CD4-positive, alpha-beta T cell (primary cell): ENCODE results near the gene KCNQ2. TPM values are rescaled to one million over a fixed set of nuclear protein-coding genes. Genes with fewer than 3 reads are reported as not detected.

Experiments
- ATAC-seq: fragments of 200-7000 bp; cut with Tn5 transposase; one replicate; pipeline ENCODE4 v1.10.0; 2022; ENCODE audit warnings: mild to moderate bottlenecking; ENCODE audit not compliant: poor library complexity
- CTCF ChIA-PET: fragments of 350-600 bp; sonication (Branson Sonifier 250); formaldehyde crosslinking; loops from one replicate; lab custom pipeline; 2021; ENCODE audit warnings: antibody characterized with exemption, inconsistent platforms; lab: Charles Lee
- POLR2A ChIA-PET: fragments of 350-600 bp; sonication (Branson Sonifier 250); formaldehyde crosslinking; loops from one replicate; lab custom pipeline; 2021; ENCODE audit warnings: antibody characterized with exemption, inconsistent platforms; lab: Charles Lee
- DNase-seq, 14 experiments: peaks; one replicate each; pipeline ENCODE4 v3.0.0-alpha.2; 2013 to 2020; ENCODE audit warnings: mixed read lengths in 2 of 14
- H3K27ac ChIP-seq, 2 donors: one replicate each; pipeline versions ENCODE4 v1.5.1 to v1.7.0; 2013; ENCODE audit warnings: low read length in 2 of 2, low read depth in 1 of 2, mild to moderate bottlenecking in 1 of 2
- H3K27me3 ChIP-seq, 2 experiments: 1 replicate in 1 of 2; 2 replicates in 1 of 2; pipeline versions ENCODE4 v1.6.1 to v1.7.0; 2013; ENCODE audit warnings: low read length in 2 of 2, control low read depth in 1 of 2, mild to moderate bottlenecking in 1 of 2, moderate library complexity in 1 of 2; ENCODE audit not compliant: insufficient read depth in 2 of 2, control insufficient read depth in 1 of 2
- H3K36me3 ChIP-seq: one replicate; pipeline ENCODE4 v1.6.1; 2013; ENCODE audit warnings: low read length, control low read depth; ENCODE audit not compliant: insufficient read depth
- H3K4me1 ChIP-seq: one replicate; pipeline ENCODE4 v1.6.1; 2013; ENCODE audit warnings: low read length, control low read depth; ENCODE audit not compliant: insufficient read depth
- H3K4me3 ChIP-seq: one replicate; pipeline ENCODE4 v1.5.1; 2013; ENCODE audit warnings: mild to moderate bottlenecking, low read length, moderate library complexity
- H3K9me3 ChIP-seq, 2 experiments: 1 replicate in 1 of 2; 2 replicates in 1 of 2; pipeline versions ENCODE4 v1.6.1 to v1.7.0; 2013; ENCODE audit warnings: low read length in 2 of 2, mild to moderate bottlenecking in 2 of 2, control low read depth in 1 of 2, moderate library complexity in 1 of 2; ENCODE audit not compliant: control insufficient read depth in 1 of 2, insufficient read depth in 1 of 2
- H3K27ac Mint-ChIP-seq: one replicate; pipeline ENCODE4 v1.8.0; 2020; ENCODE audit warnings: mixed read lengths
- H3K27me3 Mint-ChIP-seq: one replicate; pipeline ENCODE4 v1.8.0; 2021; ENCODE audit warnings: mixed read lengths
- H3K36me3 Mint-ChIP-seq: one replicate; pipeline ENCODE4 v1.8.0; 2021; ENCODE audit warnings: low read depth, mixed read lengths
- H3K4me1 Mint-ChIP-seq: one replicate; pipeline ENCODE4 v1.8.0; 2021; ENCODE audit warnings: low read depth, mixed read lengths
- H3K4me3 Mint-ChIP-seq: one replicate; pipeline ENCODE4 v1.8.0; 2020; ENCODE audit warnings: mild to moderate bottlenecking, mixed read lengths
- H3K9me3 Mint-ChIP-seq: one replicate; pipeline ENCODE4 v1.8.0; 2020; ENCODE audit warnings: mixed read lengths
- intact Hi-C, 2 experiments: fragments of 100-400 bp; cut with DNase I in 1 of 2; cut with micrococcal nuclease in 1 of 2; formaldehyde crosslinking; loops; one replicate each; pipeline versions ENCODE4 v1.15.1 to v1.9.0; 2023 to 2025; cut with DNase I, micrococcal nuclease
- total RNA-seq, 174 experiments: library from RNA in 2 of 174; stranded (reverse) in 2 of 174; gene quantifications; one replicate each; pipeline ENCODE4 v1.2.3 and lab custom pipeline; 2021 to 2026
- TF ChIP-seq, protein P1 (sequence below): fragments of 200-600 bp; IDR thresholded peaks from one replicate; pipeline ENCODE4 v1.8.0; 2022; ENCODE audit warnings: antibody characterized with exemption, mild to moderate bottlenecking

KCNQ2 gene
- total RNA-seq, 2 experiments from 2014 or later, result not detected

DNA sequence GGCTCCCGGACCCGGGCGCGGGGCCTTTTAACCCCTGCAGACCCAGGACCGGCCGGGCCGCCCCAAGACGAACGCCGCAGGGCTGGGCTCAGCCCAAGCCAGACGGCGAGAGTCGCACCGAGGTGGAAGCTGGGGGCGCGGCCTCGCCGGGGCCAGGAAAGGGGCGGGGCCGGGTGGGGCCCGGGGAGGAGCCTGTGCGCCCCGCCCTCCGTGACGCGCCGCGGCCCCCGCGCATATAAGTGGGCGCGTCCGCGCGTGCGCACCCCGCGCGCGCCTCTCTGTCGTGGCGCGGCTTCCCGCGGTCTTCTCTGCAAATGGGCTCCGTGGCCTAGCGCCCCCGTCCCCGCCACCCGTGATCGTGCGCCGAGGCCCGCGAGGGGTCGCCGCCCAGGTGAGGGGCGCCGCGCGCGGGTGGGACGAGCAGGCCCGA is 48.1 kb upstream of the KCNQ2 start, which contains the start of gene PPDPF:
Gene PPDPF (plus strand): TSS at position 262 of the 430 bp plus-strand sequence. CDS start 544 bp downstream, outside the sequence.
- ChIA-PET POLR2A (interaction anchor here (0.6 to 4.0 kb wide), 33 partner anchors 10 to 735 kb away, joined by 3 to 71 read pairs (median 4); partner anchors contain the start of genes ARFRP1, GMEB2, HELZ2 and LIME1), CTCF (interaction anchor here (1.0 to 2.4 kb wide), 4 partner anchors 17 to 518 kb away, joined by 3 to 18 read pairs (median 6); partner anchors contain the start of gene PTK6)
- H3K4me1 ChIP-seq, result peaks cover 29% of the 10 kb centered on the region
- ATAC-seq, result peak; percentile 80
- peak within 1 kb of the TSS in 1 of 2 donors; percentile 35 for H3K27ac ChIP-seq
- Mint-ChIP-seq H3K9me3 (peaks cover 3% of the 10 kb centered on the region), H3K27ac (peak within 1 kb of the TSS; percentile 69), H3K4me1 (peaks cover 13% of the 10 kb centered on the region), H3K36me3 (peaks cover 29% of the 10 kb centered on the region), H3K4me3 (peak within 1 kb of the TSS; percentile 88), H3K27me3 (no peaks in the 10 kb centered on the region)
- peak within 1 kb of the TSS; percentile 65 for H3K4me3 ChIP-seq
- H3K9me3 ChIP-seq, result peaks cover 0 to 12% of the 10 kb centered on the region in 2 experiments
- peaks cover 23% of the 10 kb centered on the region for H3K36me3 ChIP-seq
- no peaks in the 10 kb centered on the region for H3K27me3 ChIP-seq
- TF ChIP-seq, protein P1, sequence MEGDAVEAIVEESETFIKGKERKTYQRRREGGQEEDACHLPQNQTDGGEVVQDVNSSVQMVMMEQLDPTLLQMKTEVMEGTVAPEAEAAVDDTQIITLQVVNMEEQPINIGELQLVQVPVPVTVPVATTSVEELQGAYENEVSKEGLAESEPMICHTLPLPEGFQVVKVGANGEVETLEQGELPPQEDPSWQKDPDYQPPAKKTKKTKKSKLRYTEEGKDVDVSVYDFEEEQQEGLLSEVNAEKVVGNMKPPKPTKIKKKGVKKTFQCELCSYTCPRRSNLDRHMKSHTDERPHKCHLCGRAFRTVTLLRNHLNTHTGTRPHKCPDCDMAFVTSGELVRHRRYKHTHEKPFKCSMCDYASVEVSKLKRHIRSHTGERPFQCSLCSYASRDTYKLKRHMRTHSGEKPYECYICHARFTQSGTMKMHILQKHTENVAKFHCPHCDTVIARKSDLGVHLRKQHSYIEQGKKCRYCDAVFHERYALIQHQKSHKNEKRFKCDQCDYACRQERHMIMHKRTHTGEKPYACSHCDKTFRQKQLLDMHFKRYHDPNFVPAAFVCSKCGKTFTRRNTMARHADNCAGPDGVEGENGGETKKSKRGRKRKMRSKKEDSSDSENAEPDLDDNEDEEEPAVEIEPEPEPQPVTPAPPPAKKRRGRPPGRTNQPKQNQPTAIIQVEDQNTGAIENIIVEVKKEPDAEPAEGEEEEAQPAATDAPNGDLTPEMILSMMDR, result no peak
- DNase-seq, result peak; percentile 75 to 95 (median 84)
- intact Hi-C loops, result loop anchor here in 1 of 2 experiments (1.0 to 5.0 kb wide), 3 partner anchors 16 to 132 kb away; partner anchors contain the start of genes PTK6 and STMN3

DNA sequence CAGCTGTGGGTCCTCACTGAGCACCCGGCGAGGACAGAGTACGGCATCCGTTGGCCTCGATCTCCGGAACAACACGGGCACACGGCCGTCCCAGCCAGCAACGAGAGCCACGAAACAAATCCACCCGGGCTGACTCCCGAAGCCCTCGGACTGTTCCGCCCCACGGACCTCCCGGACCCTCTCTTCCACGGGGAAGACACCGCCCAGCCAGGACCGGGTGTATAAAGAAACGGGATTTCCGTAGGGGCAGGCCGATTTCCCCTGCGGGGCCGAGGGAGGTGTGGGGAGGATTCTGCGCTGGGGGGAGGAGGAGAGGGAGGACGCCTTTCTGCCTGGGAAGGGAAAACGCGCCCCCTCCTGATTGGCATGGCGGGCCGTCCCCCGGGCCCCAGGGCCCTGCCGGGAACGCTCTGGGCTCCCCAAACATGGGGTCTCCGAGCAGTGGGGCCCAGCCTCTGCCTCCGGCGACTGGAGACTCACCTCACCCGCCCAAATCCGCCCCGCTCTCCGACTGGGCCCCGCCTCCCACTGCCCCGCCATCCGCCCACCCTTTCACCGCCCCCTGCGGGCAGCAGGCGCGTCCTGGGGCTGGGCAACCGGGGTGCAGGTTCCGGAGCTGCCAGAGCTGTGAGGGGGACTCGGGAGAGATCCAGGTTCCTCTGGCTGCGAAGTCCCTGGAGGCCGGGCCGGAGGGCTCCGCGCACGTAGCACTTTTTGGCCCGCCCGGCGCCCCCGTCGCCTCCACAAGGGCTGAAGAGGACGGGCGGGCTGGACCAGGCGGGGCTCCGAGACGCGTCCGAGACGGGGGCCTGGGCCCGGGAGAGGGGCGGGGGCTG is 47.4 kb upstream of the KCNQ2 start:
- peak overlapping the region in 1 of 2 donors; percentile 35 for H3K27ac ChIP-seq
- peaks cover 3% of the 10 kb centered on the region for H3K9me3 Mint-ChIP-seq
- intact Hi-C loops, result loop anchor here (1.0 to 5.0 kb wide), 4 partner anchors 17 to 132 kb away; partner anchors contain the start of genes PTK6 (in 1 of the 2) and STMN3 (in 1 of the 2)
- DNase-seq (peak; percentile 43 to 81 (median 64)), ATAC-seq (peak; percentile 37)
- peak overlapping the region; percentile 69 for H3K27ac Mint-ChIP-seq
- H3K4me3 ChIP-seq, result peak overlapping the region; percentile 64
- peaks cover 13% of the 10 kb centered on the region for H3K4me1 Mint-ChIP-seq
- POLR2A ChIA-PET, result interaction anchor here (0.6 to 4.0 kb wide), 16 partner anchors 10 to 736 kb away, joined by 3 to 71 read pairs (median 8); partner anchors contain the start of genes LKAAEAR1, PCMTD2, PRPF6 and PTK6
- H3K4me1 ChIP-seq, result peaks cover 29% of the 10 kb centered on the region
- H3K9me3 ChIP-seq, result peaks cover 0 to 13% of the 10 kb centered on the region in 2 experiments
- peak overlapping the region; percentile 83 for H3K4me3 Mint-ChIP-seq
- peaks cover 26% of the 10 kb centered on the region for H3K36me3 Mint-ChIP-seq
- H3K27me3 ChIP-seq, result no peaks in the 10 kb centered on the region
- peaks cover 23% of the 10 kb centered on the region for H3K36me3 ChIP-seq
- no peaks in the 10 kb centered on the region for H3K27me3 Mint-ChIP-seq
- TF ChIP-seq, protein P1, result peak; percentile 36
- CTCF ChIA-PET, result interaction anchor here (1.0 to 2.4 kb wide), 5 partner anchors 18 to 518 kb away, joined by 3 to 18 read pairs (median 4); partner anchors contain the start of gene PTK6
